HCT116 (cell line): ENCODE measurements around the gene C1orf53. TPM values are rescaled to one million over a fixed set of nuclear protein-coding genes. Genes with fewer than 3 reads are reported as not detected.

Experiments
- ATAC-seq: fragments of 200-7000 bp; cut with Tn5 transposase; 2 replicates; pipeline ENCODE4 v1.9.1; 2020; ENCODE audit warnings: mild to moderate bottlenecking, moderate library complexity
- BruUV-seq: library from RNA; stranded (reverse); fragments of 400-500 nt; replicated peaks from 2 replicates; lab custom pipeline; 2021; lab: Mats Ljungman, UMichigan
- CTCF ChIA-PET: fragments of 300-600 bp; sonication (Branson Sonifier 250); formaldehyde crosslinking; loops from one replicate; lab custom pipeline; 2021; ENCODE audit warnings: antibody characterized with exemption; lab: Charles Lee
- POLR2A ChIA-PET: fragments of 300-600, 350-600 bp; sonication (Branson Sonifier 250); formaldehyde crosslinking; loops from one replicate; lab custom pipeline; 2021; ENCODE audit warnings: antibody characterized with exemption; lab: Charles Lee
- RAD21 ChIA-PET, 2 experiments: fragments of 300-600 bp; sonication (Branson Sonifier 250); formaldehyde crosslinking; loops; one replicate each; lab custom pipeline; 2023; ENCODE audit warnings: low total read pairs in 2 of 2; ENCODE audit not compliant: uncharacterized antibody in 2 of 2, unreplicated experiment in 2 of 2, low non-redundant PET in 1 of 2; lab: Charles Lee
- DNase-seq: peaks from one replicate; pipeline ENCODE4 v3.0.0-alpha.2; 2010; ENCODE audit warnings: low read depth, low spot score
- H2AFZ ChIP-seq: fragments of 200-600 bp; shearing (Covaris generic), sonication (generic); 2 replicates; pipeline ENCODE4 v1.6.1; 2017; ENCODE audit warnings: low read depth, mixed run types, mixed read lengths, antibody characterized with exemption, low read length; ENCODE audit not compliant: poor library complexity, severe bottlenecking
- H3K27ac ChIP-seq: 2 replicates; pipeline ENCODE4 v1.5.1; 2012; ENCODE audit warnings: low read depth, low read length
- H3K27me3 ChIP-seq: fragments of 200-600 bp; sonication (generic); 2 replicates; pipeline ENCODE4 v1.6.1; 2016; ENCODE audit warnings: mixed run types, low read length, mixed read lengths; ENCODE audit not compliant: insufficient read depth
- H3K36me3 ChIP-seq, 2 experiments: fragments of 200-500 bp in 1 of 2; fragments of 200-600 bp in 1 of 2; sonication (Bioruptor generic) in 1 of 2; sonication (generic) in 1 of 2; 2 replicates each; pipeline versions ENCODE4 v1.5.1 to v1.6.1; 2014 to 2016; ENCODE audit warnings: low read length in 2 of 2, inconsistent platforms in 1 of 2, mixed read lengths in 1 of 2, mixed run types in 1 of 2; ENCODE audit not compliant: insufficient read depth in 2 of 2, control insufficient read depth in 1 of 2
- H3K4me1 ChIP-seq, 2 experiments: fragments of 200-600 bp in 1 of 2; sonication (generic) in 1 of 2; 2 replicates each; pipeline versions ENCODE4 v1.5.1 to v1.6.1; 2012 to 2017; ENCODE audit warnings: low read length in 2 of 2, inconsistent platforms in 1 of 2, mild to moderate bottlenecking in 1 of 2, mixed read lengths in 1 of 2, mixed run types in 1 of 2, moderate library complexity in 1 of 2; ENCODE audit not compliant: insufficient read depth in 2 of 2, control insufficient read depth in 1 of 2
- H3K4me2 ChIP-seq: fragments of 200-600 bp; sonication (generic); 2 replicates; pipeline ENCODE4 v1.6.1; 2017; ENCODE audit warnings: mixed run types, low read length, mixed read lengths
- H3K4me3 ChIP-seq, 2 experiments: fragments of 200-600 bp in 1 of 2; sonication (generic) in 1 of 2; replicated peaks in 1 of 2; 2 replicates each; pipeline ENCODE4 v1.5.1; 2011 to 2016; ENCODE audit warnings: low read length in 2 of 2, control low read depth in 1 of 2, low read depth in 1 of 2, mild to moderate bottlenecking in 1 of 2, mixed read lengths in 1 of 2, mixed run types in 1 of 2
- H3K79me2 ChIP-seq: fragments of 200-600 bp; sonication (generic); 2 replicates; pipeline ENCODE4 v1.6.1; 2017; ENCODE audit warnings: mild to moderate bottlenecking, mixed run types, low read length, moderate library complexity, mixed read lengths; ENCODE audit not compliant: insufficient read depth
- H3K9ac ChIP-seq: fragments of 200-600 bp; sonication (generic); 2 replicates; pipeline ENCODE4 v1.6.1; 2016; ENCODE audit warnings: low read length, mixed read lengths
- H3K9me2 ChIP-seq: fragments of 200-600 bp; sonication (generic), shearing (Covaris generic); 2 replicates; pipeline ENCODE4 v1.6.1; 2017; ENCODE audit warnings: mixed run types, mild to moderate bottlenecking, moderate library complexity; ENCODE audit not compliant: insufficient read depth
- H3K9me3 ChIP-seq, 2 experiments: fragments of 200-500 bp in 1 of 2; fragments of 200-600 bp in 1 of 2; sonication (Bioruptor generic) in 1 of 2; sonication (generic) in 1 of 2; 2 replicates each; pipeline ENCODE4 v1.6.1; 2014 to 2017; ENCODE audit warnings: low read length in 2 of 2, mixed read lengths in 2 of 2, inconsistent platforms in 1 of 2, low read depth in 1 of 2, mild to moderate bottlenecking in 1 of 2, mixed run types in 1 of 2, moderate library complexity in 1 of 2; ENCODE audit not compliant: control insufficient read depth in 1 of 2, insufficient read depth in 1 of 2
- H4K20me1 ChIP-seq: fragments of 200-600 bp; sonication (generic), shearing (Covaris generic); 2 replicates; pipeline ENCODE4 v1.6.1; 2017; ENCODE audit warnings: mixed run types, mild to moderate bottlenecking, moderate library complexity; ENCODE audit not compliant: insufficient read depth
- CTCF ChIP-seq, 3 experiments: fragments of 200-600 bp in 1 of 3; sonication (generic) in 1 of 3; IDR thresholded peaks in 2 of 3; conservative IDR thresholded peaks in 1 of 3; 2 replicates each; pipeline ENCODE4 v1.5.1; 2012 to 2017; ENCODE audit warnings: low read depth in 2 of 3, low read length in 2 of 3, antibody characterized with exemption in 1 of 3, borderline replicate concordance in 1 of 3, control low read depth in 1 of 3, mild to moderate bottlenecking in 1 of 3, mixed read lengths in 1 of 3, mixed run types in 1 of 3, moderate library complexity in 1 of 3; ENCODE audit not compliant: insufficient read depth in 1 of 3
- FOSL1 ChIP-seq: IDR thresholded peaks from 2 replicates; pipeline ENCODE4 v1.6.1; 2012; ENCODE audit warnings: low read depth
- RAD21 ChIP-seq: IDR thresholded peaks from 2 replicates; pipeline ENCODE4 v1.6.1; 2012; ENCODE audit warnings: low read depth, mild to moderate bottlenecking
- ZNF274 ChIP-seq: fragments of 200-500 bp; sonication (Bioruptor generic); IDR thresholded peaks from 2 replicates; pipeline ENCODE4 v1.6.1; 2014; ENCODE audit warnings: mild to moderate bottlenecking, low read depth, low read length, inconsistent platforms
- intact Hi-C: fragments of 100-400 bp; cut with micrococcal nuclease; formaldehyde crosslinking; loops from 2 replicates; pipeline ENCODE4 v1.10.0; 2022
- total RNA-seq: library from RNA; stranded (reverse); gene quantifications from one replicate; pipeline ENCODE4 v1.2.1, GENCODE V29; 2021; ENCODE audit not compliant: unreplicated experiment

Gene C1orf53
- total RNA-seq, 1 experiment from 2014 or later: 4.2 TPM

GRCh38 chr1:197911111-197911856 lies 8.9 kb downstream of the C1orf53 start:
- Histone ChIP-seq H2AFZ (no peak overlapping the region), H3K9ac (no peak overlapping the region), H3K36me3 (no peaks in the 10 kb centered on the region), H4K20me1 (no peaks in the 10 kb centered on the region), H3K9me3 (no peaks in the 10 kb centered on the region), H3K4me1 (peaks cover 5 to 19% of the 10 kb centered on the region in 2 experiments; a peak in 3 of 4 replicates), H3K27me3 (peaks cover 9% of the 10 kb centered on the region; the same call in 1 of the 2 replicates), H3K27ac (no peak overlapping the region), H3K4me3 (no peak overlapping the region), H3K9me2 (no peaks in the 10 kb centered on the region), H3K79me2 (no peaks in the 10 kb centered on the region), H3K4me2 (no peak overlapping the region)
- intact Hi-C loops: no loop called here
- ChIA-PET CTCF (no interaction called here), POLR2A (no interaction called here), RAD21 (no interaction called here)
- BruUV-seq: no TSS peak
- no peak for DNase-seq
- ATAC-seq: no peak
- TF ChIP-seq ZNF274 (no peak), CTCF (IDR thresholded peaks at IDR 0.05 in 2 of 3, conservative IDR thresholded peaks at IDR 0.05 in 1 of 3; ENCODE audit: borderline replicate concordance in 1 of 3, insufficient read depth in 1 of 3, low read depth in 2 of 3, low read length in 2 of 3) (no peak), RAD21 (no peak), FOSL1 (no peak)
